Measurements from ENCODE around the gene SLC10A7.
A peak's percentile ranks its signal among the peaks of the same experiment; 100 is the strongest.

Gene SLC10A7

GRCh38 chr4:146445198-146446150 is 76.3 kb downstream of the SLC10A7 start:
- no peaks in the 10 kb centered on the region for H3K36me3 ChIP-seq (ENCODE audit: control insufficient read depth, insufficient read depth, low read length)
- H3K9me3 ChIP-seq (ENCODE audit: control insufficient read depth, low read length), result no peaks in the 10 kb centered on the region
- H3K27ac ChIP-seq (ENCODE audit: insufficient read depth, low read depth, low read length, poor library complexity, severe bottlenecking), result no peak overlapping the region
- 95 to 97% methylated on average over 34 to 37 of the region's 37 CpGs for WGBS, 2 experiments
- H3K4me1 ChIP-seq (ENCODE audit: control insufficient read depth, insufficient read depth, low read length), result no peaks in the 10 kb centered on the region
- H3K4me3 ChIP-seq (ENCODE audit: insufficient read depth, low read depth, low read length), result no peak overlapping the region
- no peaks in the 10 kb centered on the region for H3K27me3 ChIP-seq (ENCODE audit: control insufficient read depth, insufficient read depth, low read length, poor library complexity, severe bottlenecking)

- Histone ChIP-seq H3K27me3 (ENCODE audit: control insufficient read depth, insufficient read depth, low read length, poor library complexity, severe bottlenecking) (no peaks in the 10 kb centered on the region), H3K9me3 (ENCODE audit: control insufficient read depth, low read length) (no peaks in the 10 kb centered on the region), H3K4me3 (ENCODE audit: insufficient read depth, low read depth, low read length) (no peak overlapping the region), H3K4me1 (ENCODE audit: control insufficient read depth, insufficient read depth, low read length) (no peaks in the 10 kb centered on the region), H3K36me3 (ENCODE audit: control insufficient read depth, insufficient read depth, low read length) (no peaks in the 10 kb centered on the region), H3K27ac (ENCODE audit: insufficient read depth, low read depth, low read length, poor library complexity, severe bottlenecking) (no peak overlapping the region)
- 86 to 100% methylated on average over 2 of the region's 2 CpGs for WGBS, 2 experiments
Observed at GRCh38 chr4:146443525-146443924, 78.2 kb downstream of the SLC10A7 start.

- H3K27me3 ChIP-seq (ENCODE audit: control insufficient read depth, insufficient read depth, low read length, poor library complexity, severe bottlenecking), result no peaks in the 10 kb centered on the region
- no peaks in the 10 kb centered on the region for H3K9me3 ChIP-seq (ENCODE audit: control insufficient read depth, low read length)
- H3K4me1 ChIP-seq (ENCODE audit: control insufficient read depth, insufficient read depth, low read length), result no peaks in the 10 kb centered on the region
- H3K27ac ChIP-seq (ENCODE audit: insufficient read depth, low read depth, low read length, poor library complexity, severe bottlenecking), result no peak overlapping the region
- H3K36me3 ChIP-seq (ENCODE audit: control insufficient read depth, insufficient read depth, low read length), result no peaks in the 10 kb centered on the region
- 91 to 92% methylated on average over 1 of the region's 1 CpG for WGBS, 2 experiments
- H3K4me3 ChIP-seq (ENCODE audit: insufficient read depth, low read depth, low read length), result no peak overlapping the region
Observed at GRCh38 chr4:146442801-146443200, 78.9 kb downstream of the SLC10A7 start.

GRCh38 chr4:146439999-146440398 is 81.7 kb downstream of the SLC10A7 start:
- Histone ChIP-seq H3K9me3 (ENCODE audit: control insufficient read depth, low read length) (no peaks in the 10 kb centered on the region), H3K4me1 (ENCODE audit: control insufficient read depth, insufficient read depth, low read length) (no peaks in the 10 kb centered on the region), H3K27me3 (ENCODE audit: control insufficient read depth, insufficient read depth, low read length, poor library complexity, severe bottlenecking) (no peaks in the 10 kb centered on the region), H3K27ac (ENCODE audit: insufficient read depth, low read depth, low read length, poor library complexity, severe bottlenecking) (no peak overlapping the region), H3K4me3 (ENCODE audit: insufficient read depth, low read depth, low read length) (no peak overlapping the region), H3K36me3 (ENCODE audit: control insufficient read depth, insufficient read depth, low read length) (no peaks in the 10 kb centered on the region)
- 57 to 67% methylated on average over 2 to 3 of the region's 4 CpGs for WGBS, 2 experiments

- no peak overlapping the region for H3K4me3 ChIP-seq (ENCODE audit: insufficient read depth, low read depth, low read length)
- no peak overlapping the region for H3K27ac ChIP-seq (ENCODE audit: insufficient read depth, low read depth, low read length, poor library complexity, severe bottlenecking)
- H3K27me3 ChIP-seq (ENCODE audit: control insufficient read depth, insufficient read depth, low read length, poor library complexity, severe bottlenecking), result no peaks in the 10 kb centered on the region
- WGBS, 2 experiments, result no CpG with 5 or more reads among the region's 1 CpG
- H3K9me3 ChIP-seq (ENCODE audit: control insufficient read depth, low read length), result no peaks in the 10 kb centered on the region
- H3K4me1 ChIP-seq (ENCODE audit: control insufficient read depth, insufficient read depth, low read length), result no peaks in the 10 kb centered on the region
- H3K36me3 ChIP-seq (ENCODE audit: control insufficient read depth, insufficient read depth, low read length), result no peaks in the 10 kb centered on the region
Observed at GRCh38 chr4:146439437-146439836, 82.3 kb downstream of the SLC10A7 start.

GRCh38 chr4:146437778-146438177 is 84.0 kb downstream of the SLC10A7 start:
- H3K4me1 ChIP-seq (ENCODE audit: control insufficient read depth, insufficient read depth, low read length), result no peaks in the 10 kb centered on the region
- H3K9me3 ChIP-seq (ENCODE audit: control insufficient read depth, low read length), result no peaks in the 10 kb centered on the region
- peak overlapping the region; percentile 17 for H3K27ac ChIP-seq (ENCODE audit: insufficient read depth, low read depth, low read length, poor library complexity, severe bottlenecking)
- no peaks in the 10 kb centered on the region for H3K36me3 ChIP-seq (ENCODE audit: control insufficient read depth, insufficient read depth, low read length)
- 73 to 93% methylated on average over 1 to 2 of the region's 2 CpGs for WGBS, 2 experiments
- no peak overlapping the region for H3K4me3 ChIP-seq (ENCODE audit: insufficient read depth, low read depth, low read length)
- H3K27me3 ChIP-seq (ENCODE audit: control insufficient read depth, insufficient read depth, low read length, poor library complexity, severe bottlenecking), result no peaks in the 10 kb centered on the region

- H3K27me3 ChIP-seq (ENCODE audit: control insufficient read depth, insufficient read depth, low read length, poor library complexity, severe bottlenecking), result no peaks in the 10 kb centered on the region
- H3K4me1 ChIP-seq (ENCODE audit: control insufficient read depth, insufficient read depth, low read length), result no peaks in the 10 kb centered on the region
- H3K27ac ChIP-seq (ENCODE audit: insufficient read depth, low read depth, low read length, poor library complexity, severe bottlenecking), result no peak overlapping the region
- H3K4me3 ChIP-seq (ENCODE audit: insufficient read depth, low read depth, low read length), result no peak overlapping the region
- 79 to 85% methylated on average over 2 to 3 of the region's 4 CpGs for WGBS, 2 experiments
- no peaks in the 10 kb centered on the region for H3K9me3 ChIP-seq (ENCODE audit: control insufficient read depth, low read length)
- H3K36me3 ChIP-seq (ENCODE audit: control insufficient read depth, insufficient read depth, low read length), result no peaks in the 10 kb centered on the region
Observed at GRCh38 chr4:146436423-146437162, 85.1 kb downstream of the SLC10A7 start.

- Histone ChIP-seq H3K27me3 (ENCODE audit: control insufficient read depth, insufficient read depth, low read length, poor library complexity, severe bottlenecking) (no peaks in the 10 kb centered on the region), H3K27ac (ENCODE audit: insufficient read depth, low read depth, low read length, poor library complexity, severe bottlenecking) (no peak overlapping the region), H3K4me1 (ENCODE audit: control insufficient read depth, insufficient read depth, low read length) (no peaks in the 10 kb centered on the region), H3K4me3 (ENCODE audit: insufficient read depth, low read depth, low read length) (no peak overlapping the region), H3K36me3 (ENCODE audit: control insufficient read depth, insufficient read depth, low read length) (no peaks in the 10 kb centered on the region), H3K9me3 (ENCODE audit: control insufficient read depth, low read length) (no peaks in the 10 kb centered on the region)
Observed at GRCh38 chr4:146435962-146436361, 85.8 kb downstream of the SLC10A7 start.

GRCh38 chr4:146432065-146432464 is 89.7 kb downstream of the SLC10A7 start:
- Histone ChIP-seq H3K27ac (ENCODE audit: insufficient read depth, low read depth, low read length, poor library complexity, severe bottlenecking) (no peak overlapping the region), H3K4me1 (ENCODE audit: control insufficient read depth, insufficient read depth, low read length) (no peaks in the 10 kb centered on the region), H3K4me3 (ENCODE audit: insufficient read depth, low read depth, low read length) (no peak overlapping the region), H3K9me3 (ENCODE audit: control insufficient read depth, low read length) (no peaks in the 10 kb centered on the region), H3K27me3 (ENCODE audit: control insufficient read depth, insufficient read depth, low read length, poor library complexity, severe bottlenecking) (no peaks in the 10 kb centered on the region), H3K36me3 (ENCODE audit: control insufficient read depth, insufficient read depth, low read length) (no peaks in the 10 kb centered on the region)
- WGBS, 2 experiments, result 100% methylated on average over 2 of the region's 2 CpGs

- Histone ChIP-seq H3K27ac (ENCODE audit: insufficient read depth, low read depth, low read length, poor library complexity, severe bottlenecking) (no peak overlapping the region), H3K27me3 (ENCODE audit: control insufficient read depth, insufficient read depth, low read length, poor library complexity, severe bottlenecking) (no peaks in the 10 kb centered on the region), H3K4me1 (ENCODE audit: control insufficient read depth, insufficient read depth, low read length) (no peaks in the 10 kb centered on the region), H3K36me3 (ENCODE audit: control insufficient read depth, insufficient read depth, low read length) (no peaks in the 10 kb centered on the region), H3K9me3 (ENCODE audit: control insufficient read depth, low read length) (no peaks in the 10 kb centered on the region), H3K4me3 (ENCODE audit: insufficient read depth, low read depth, low read length) (no peak overlapping the region)
- WGBS, 2 experiments, result 98 to 100% methylated on average over 1 of the region's 1 CpG
Observed at GRCh38 chr4:146428298-146428697, 93.4 kb downstream of the SLC10A7 start.
